DND-41 (cell line): ENCODE results near the gene CHRNB2.

Source experiments
- EZH2 ChIP-seq: IDR thresholded peaks from 3 replicates; pipeline ENCODE4 v1.6.1; 2012; ENCODE audit warnings: borderline replicate concordance, low read depth, mild to moderate bottlenecking, moderate library complexity, low read length, inconsistent platforms; ENCODE audit not compliant: severe bottlenecking
- TF ChIP-seq, protein P1 (sequence below): IDR thresholded peaks from 2 replicates; pipeline ENCODE4 v1.5.1; 2012; ENCODE audit warnings: borderline replicate concordance, low read length, moderate library complexity, mild to moderate bottlenecking; ENCODE audit not compliant: poor library complexity, severe bottlenecking; ENCODE audit errors: extremely low read depth

DNA sequence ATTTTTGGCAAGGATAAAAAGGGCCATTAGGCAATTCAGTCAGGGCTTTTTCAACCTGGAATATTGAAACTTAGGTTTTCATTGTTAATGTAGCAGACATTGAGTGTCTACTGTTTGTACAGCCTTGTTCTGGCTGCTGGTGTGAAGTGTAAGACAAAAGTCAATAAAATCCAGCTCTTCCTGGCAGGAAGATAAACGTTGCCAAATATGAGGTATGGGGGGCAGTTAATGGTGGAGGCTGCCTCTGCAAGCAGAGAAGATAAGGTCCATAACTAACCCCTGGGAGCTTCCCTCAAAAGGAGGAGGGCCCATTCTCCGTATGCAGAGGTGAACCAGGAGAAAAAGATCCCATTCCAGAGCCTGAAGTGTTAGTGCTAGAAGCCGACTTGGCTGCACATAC lies 45.9 kb upstream of the CHRNB2 start:
- TF ChIP-seq, protein P1, sequence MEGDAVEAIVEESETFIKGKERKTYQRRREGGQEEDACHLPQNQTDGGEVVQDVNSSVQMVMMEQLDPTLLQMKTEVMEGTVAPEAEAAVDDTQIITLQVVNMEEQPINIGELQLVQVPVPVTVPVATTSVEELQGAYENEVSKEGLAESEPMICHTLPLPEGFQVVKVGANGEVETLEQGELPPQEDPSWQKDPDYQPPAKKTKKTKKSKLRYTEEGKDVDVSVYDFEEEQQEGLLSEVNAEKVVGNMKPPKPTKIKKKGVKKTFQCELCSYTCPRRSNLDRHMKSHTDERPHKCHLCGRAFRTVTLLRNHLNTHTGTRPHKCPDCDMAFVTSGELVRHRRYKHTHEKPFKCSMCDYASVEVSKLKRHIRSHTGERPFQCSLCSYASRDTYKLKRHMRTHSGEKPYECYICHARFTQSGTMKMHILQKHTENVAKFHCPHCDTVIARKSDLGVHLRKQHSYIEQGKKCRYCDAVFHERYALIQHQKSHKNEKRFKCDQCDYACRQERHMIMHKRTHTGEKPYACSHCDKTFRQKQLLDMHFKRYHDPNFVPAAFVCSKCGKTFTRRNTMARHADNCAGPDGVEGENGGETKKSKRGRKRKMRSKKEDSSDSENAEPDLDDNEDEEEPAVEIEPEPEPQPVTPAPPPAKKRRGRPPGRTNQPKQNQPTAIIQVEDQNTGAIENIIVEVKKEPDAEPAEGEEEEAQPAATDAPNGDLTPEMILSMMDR, result no peak
- no peak for TF ChIP-seq EZH2
